ENCODE results near the gene HIC2. TPM values are rescaled to one million over a fixed set of nuclear protein-coding genes. Genes with fewer than 3 reads are reported as not detected.
"Not testable (repeated sequence)": the region's sequence is repeated elsewhere in the genome, so short reads cannot be mapped to it uniquely, and the experiment has no call there.

Gene HIC2
- total RNA-seq, 1 donor = 1.4 TPM

DNA sequence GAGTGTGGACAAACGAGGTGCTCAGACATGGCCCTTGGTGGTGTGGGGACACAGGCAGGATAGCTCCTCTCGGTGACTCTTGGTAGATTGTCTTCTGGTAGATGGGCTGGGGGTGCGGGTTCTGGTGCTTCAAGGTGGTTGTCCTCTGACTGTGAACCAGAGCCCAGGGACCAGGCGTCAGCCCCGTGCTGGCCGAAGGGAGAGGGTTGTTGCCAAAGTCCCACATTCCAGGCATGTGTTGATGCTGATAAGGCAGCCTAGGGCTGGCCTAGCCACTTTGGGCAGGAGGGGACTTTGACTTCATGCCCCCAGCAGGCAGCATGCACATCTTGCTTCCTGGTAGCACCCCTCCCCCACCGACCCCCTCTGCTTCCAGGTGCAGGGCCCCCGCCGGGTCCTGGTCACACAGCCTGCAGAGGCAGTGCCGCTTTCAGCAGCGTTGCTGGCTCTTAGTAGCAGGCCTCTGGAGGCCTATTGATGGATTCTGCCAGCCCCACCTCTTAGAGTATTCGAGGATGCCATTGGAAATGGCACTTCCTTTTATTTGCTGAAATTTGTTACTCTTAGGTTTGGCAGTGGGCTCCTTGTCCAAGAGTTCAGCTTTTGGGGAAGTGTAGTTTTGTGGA is 7.0 kb downstream of the HIC2 start:
- H3K4me2 ChIP-seq (ENCODE audit: insufficient read depth, low read length); H3K27me3 ChIP-seq (ENCODE audit: insufficient read depth, low read length); H2AFZ ChIP-seq (ENCODE audit: low read length); DNase-seq (ENCODE audit: insufficient read length, low spot score, missing footprints); H4K20me1 ChIP-seq (ENCODE audit: insufficient read depth, low read length); H3K4me1 ChIP-seq (ENCODE audit: insufficient read depth, low read length); H3K36me3 ChIP-seq (ENCODE audit: insufficient read depth, low read length); H3K27ac ChIP-seq (ENCODE audit: low read depth, low read length); H3K9me3 ChIP-seq (ENCODE audit: low read depth, low read length); H3K79me2 ChIP-seq (ENCODE audit: insufficient read depth, low read length); H3K4me3 ChIP-seq (ENCODE audit: insufficient read depth, low read length): not testable (repeated sequence)

DNA sequence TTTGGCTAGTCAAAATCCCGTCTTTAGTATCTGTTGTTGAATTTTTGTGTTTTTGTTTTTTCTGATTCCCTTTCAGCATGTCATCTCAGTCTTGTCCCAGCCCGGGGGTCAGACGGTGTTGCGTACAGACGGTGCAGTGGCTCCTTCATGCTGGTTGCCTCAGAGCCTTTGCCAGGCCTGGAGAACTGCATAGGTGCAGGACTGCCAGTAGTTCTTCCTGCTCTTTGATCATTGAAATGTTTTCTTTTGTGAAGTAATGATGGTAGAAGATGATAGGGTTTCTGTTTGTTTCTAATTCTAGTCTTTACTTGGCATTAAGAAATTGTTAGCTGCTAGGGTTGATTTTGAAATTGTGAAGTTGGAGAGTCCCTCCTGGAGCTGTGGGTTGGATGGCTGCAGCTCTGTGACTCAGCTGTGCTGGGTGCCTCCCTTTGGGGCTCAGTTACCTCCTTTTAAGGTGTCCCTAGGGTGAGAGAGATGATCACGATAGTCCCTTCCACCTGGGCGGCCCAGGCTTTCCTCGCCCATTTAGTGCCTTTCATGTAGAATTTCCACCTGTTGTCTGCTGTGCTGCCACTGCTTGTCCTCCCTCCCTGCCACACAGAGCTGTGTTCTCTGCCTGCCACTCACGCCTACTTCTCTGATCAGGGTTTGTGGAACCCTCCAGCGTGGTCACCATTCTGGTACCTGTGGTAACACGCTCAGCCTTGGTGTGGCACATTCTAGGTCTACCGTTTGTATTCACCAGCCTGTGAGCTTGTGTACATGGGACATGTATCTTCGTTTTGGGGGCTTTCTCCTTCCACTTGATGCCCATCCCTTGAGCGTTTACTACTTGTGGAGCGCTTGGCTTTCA is 17.4 kb downstream of the HIC2 start:
- not testable (repeated sequence) for H3K79me2 ChIP-seq (ENCODE audit: insufficient read depth, low read length); H4K20me1 ChIP-seq (ENCODE audit: insufficient read depth, low read length); H3K27me3 ChIP-seq (ENCODE audit: insufficient read depth, low read length); DNase-seq (ENCODE audit: insufficient read length, low spot score, missing footprints); H3K36me3 ChIP-seq (ENCODE audit: insufficient read depth, low read length); H3K4me1 ChIP-seq (ENCODE audit: insufficient read depth, low read length); H2AFZ ChIP-seq (ENCODE audit: low read length); H3K27ac ChIP-seq (ENCODE audit: low read depth, low read length); H3K4me3 ChIP-seq (ENCODE audit: insufficient read depth, low read length); H3K9me3 ChIP-seq (ENCODE audit: low read depth, low read length); H3K4me2 ChIP-seq (ENCODE audit: insufficient read depth, low read length)

GRCh38 chr22:21435998-21436810 is 19.0 kb downstream of the HIC2 start:
- not testable (repeated sequence) for H3K79me2 ChIP-seq (ENCODE audit: insufficient read depth, low read length); H3K9me3 ChIP-seq (ENCODE audit: low read depth, low read length); H3K27ac ChIP-seq (ENCODE audit: low read depth, low read length); H3K4me2 ChIP-seq (ENCODE audit: insufficient read depth, low read length); H2AFZ ChIP-seq (ENCODE audit: low read length); H4K20me1 ChIP-seq (ENCODE audit: insufficient read depth, low read length); DNase-seq (ENCODE audit: insufficient read length, low spot score, missing footprints); H3K36me3 ChIP-seq (ENCODE audit: insufficient read depth, low read length); H3K27me3 ChIP-seq (ENCODE audit: insufficient read depth, low read length); H3K4me3 ChIP-seq (ENCODE audit: insufficient read depth, low read length); H3K4me1 ChIP-seq (ENCODE audit: insufficient read depth, low read length)

DNA sequence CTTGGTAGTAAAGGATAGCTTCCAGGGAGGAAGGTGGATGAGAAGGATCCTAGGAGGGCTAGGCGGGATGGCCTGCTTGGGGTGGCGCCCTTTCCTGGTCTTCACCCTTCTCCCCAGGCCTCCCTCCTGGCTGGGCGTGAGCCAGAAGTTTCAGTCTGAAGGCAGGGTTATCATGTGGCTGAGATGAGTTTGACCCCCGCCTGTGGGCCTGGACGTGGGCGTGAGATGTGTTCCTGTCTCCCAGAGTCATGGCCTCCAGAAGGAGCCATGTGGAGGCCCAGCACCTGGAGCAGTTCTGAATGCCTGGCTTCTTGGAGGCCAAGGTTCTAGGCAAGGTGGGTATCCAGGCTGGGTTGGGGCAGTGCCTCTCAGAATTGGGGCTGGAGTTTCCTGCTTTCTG is 20.8 kb downstream of the HIC2 start:
- not testable (repeated sequence) for H3K4me1 ChIP-seq (ENCODE audit: insufficient read depth, low read length); H3K27ac ChIP-seq (ENCODE audit: low read depth, low read length); H3K4me3 ChIP-seq (ENCODE audit: insufficient read depth, low read length); H3K79me2 ChIP-seq (ENCODE audit: insufficient read depth, low read length); H2AFZ ChIP-seq (ENCODE audit: low read length); H3K27me3 ChIP-seq (ENCODE audit: insufficient read depth, low read length); H3K4me2 ChIP-seq (ENCODE audit: insufficient read depth, low read length); H3K9me3 ChIP-seq (ENCODE audit: low read depth, low read length); H4K20me1 ChIP-seq (ENCODE audit: insufficient read depth, low read length); H3K36me3 ChIP-seq (ENCODE audit: insufficient read depth, low read length); DNase-seq (ENCODE audit: insufficient read length, low spot score, missing footprints)

GRCh38 chr22:21440018-21440636 is 23.0 kb downstream of the HIC2 start:
- not testable (repeated sequence) for H3K27me3 ChIP-seq (ENCODE audit: insufficient read depth, low read length); H3K27ac ChIP-seq (ENCODE audit: low read depth, low read length); H3K4me1 ChIP-seq (ENCODE audit: insufficient read depth, low read length); DNase-seq (ENCODE audit: insufficient read length, low spot score, missing footprints); H3K9me3 ChIP-seq (ENCODE audit: low read depth, low read length); H3K36me3 ChIP-seq (ENCODE audit: insufficient read depth, low read length); H3K4me2 ChIP-seq (ENCODE audit: insufficient read depth, low read length); H3K79me2 ChIP-seq (ENCODE audit: insufficient read depth, low read length); H2AFZ ChIP-seq (ENCODE audit: low read length); H3K4me3 ChIP-seq (ENCODE audit: insufficient read depth, low read length)
- peaks cover 14% of the 10 kb centered on the region for H4K20me1 ChIP-seq (ENCODE audit: insufficient read depth, low read length)

GRCh38 chr22:21440676-21441075 is 23.5 kb downstream of the HIC2 start:
- DNase-seq (ENCODE audit: insufficient read length, low spot score, missing footprints); H3K36me3 ChIP-seq (ENCODE audit: insufficient read depth, low read length); H3K4me3 ChIP-seq (ENCODE audit: insufficient read depth, low read length); H3K4me1 ChIP-seq (ENCODE audit: insufficient read depth, low read length); H3K9me3 ChIP-seq (ENCODE audit: low read depth, low read length); H3K27me3 ChIP-seq (ENCODE audit: insufficient read depth, low read length); H3K79me2 ChIP-seq (ENCODE audit: insufficient read depth, low read length); H2AFZ ChIP-seq (ENCODE audit: low read length); H3K27ac ChIP-seq (ENCODE audit: low read depth, low read length); H3K4me2 ChIP-seq (ENCODE audit: insufficient read depth, low read length): not testable (repeated sequence)
- peaks cover 14% of the 10 kb centered on the region for H4K20me1 ChIP-seq (ENCODE audit: insufficient read depth, low read length)

- not testable (repeated sequence) for DNase-seq (ENCODE audit: insufficient read length, low spot score, missing footprints); H3K4me3 ChIP-seq (ENCODE audit: insufficient read depth, low read length); H3K4me2 ChIP-seq (ENCODE audit: insufficient read depth, low read length); H3K9me3 ChIP-seq (ENCODE audit: low read depth, low read length); H3K27me3 ChIP-seq (ENCODE audit: insufficient read depth, low read length); H2AFZ ChIP-seq (ENCODE audit: low read length); H3K36me3 ChIP-seq (ENCODE audit: insufficient read depth, low read length); H3K27ac ChIP-seq (ENCODE audit: low read depth, low read length); H3K4me1 ChIP-seq (ENCODE audit: insufficient read depth, low read length); H3K79me2 ChIP-seq (ENCODE audit: insufficient read depth, low read length)
- H4K20me1 ChIP-seq (ENCODE audit: insufficient read depth, low read length) = peaks cover 14% of the 10 kb centered on the region
These were observed 24.0 kb downstream of the HIC2 start for GRCh38 chr22:21441170-21441569.

GRCh38 chr22:21442123-21442522 is 25.0 kb downstream of the HIC2 start:
- H3K27ac ChIP-seq (ENCODE audit: low read depth, low read length); H3K4me3 ChIP-seq (ENCODE audit: insufficient read depth, low read length); H3K27me3 ChIP-seq (ENCODE audit: insufficient read depth, low read length): not testable (repeated sequence)

More at GRCh38 chr22:21442123-21442522, 25.0 kb downstream of the HIC2 start:
- H3K79me2 ChIP-seq (ENCODE audit: insufficient read depth, low read length); H3K4me2 ChIP-seq (ENCODE audit: insufficient read depth, low read length); DNase-seq (ENCODE audit: insufficient read length, low spot score, missing footprints); H3K36me3 ChIP-seq (ENCODE audit: insufficient read depth, low read length); H3K4me1 ChIP-seq (ENCODE audit: insufficient read depth, low read length); H2AFZ ChIP-seq (ENCODE audit: low read length); H3K9me3 ChIP-seq (ENCODE audit: low read depth, low read length): not testable (repeated sequence)
- peaks cover 14% of the 10 kb centered on the region for H4K20me1 ChIP-seq (ENCODE audit: insufficient read depth, low read length)

Data from osteoblast (primary cell).